Progenitor cell of endocrine pancreas (in vitro differentiated cells): ENCODE results near the gene ZNF536. TPM values are rescaled to one million over a fixed set of nuclear protein-coding genes. Genes with fewer than 3 reads are reported as not detected.

Experiments used
- DNase-seq: peaks from one replicate; pipeline ENCODE4 v3.0.0; 2021; ENCODE audit warnings: low spot score; ENCODE audit not compliant: unreplicated experiment
- H3K27ac Mint-ChIP-seq: 2 replicates; pipeline ENCODE4 v1.8.0; 2021; ENCODE audit warnings: mild to moderate bottlenecking, moderate library complexity, mixed read lengths
- H3K27me3 Mint-ChIP-seq: 2 replicates; pipeline ENCODE4 v1.8.0; 2021; ENCODE audit warnings: mixed read lengths
- H3K36me3 Mint-ChIP-seq: 2 replicates; pipeline ENCODE4 v1.8.0; 2022; ENCODE audit warnings: mixed read lengths; ENCODE audit not compliant: insufficient read depth
- H3K4me1 Mint-ChIP-seq: 2 replicates; pipeline ENCODE4 v1.8.0; 2021; ENCODE audit warnings: low read depth, mixed read lengths
- H3K4me3 Mint-ChIP-seq: 2 replicates; pipeline ENCODE4 v1.8.0; 2021; ENCODE audit warnings: low read depth, mild to moderate bottlenecking, moderate library complexity, mixed read lengths
- H3K9me3 Mint-ChIP-seq: 2 replicates; pipeline ENCODE4 v1.8.0; 2021; ENCODE audit warnings: low read depth, mixed read lengths
- CTCF ChIP-seq: fragments of 200-600 bp; sonication (generic); IDR thresholded peaks from one replicate; pipeline ENCODE4 v1.5.0; 2021; ENCODE audit warnings: antibody characterized with exemption, mild to moderate bottlenecking; ENCODE audit not compliant: unreplicated experiment
- total RNA-seq: library from RNA; stranded (reverse); gene quantifications from 2 replicates; pipeline ENCODE4 v1.2.1, GENCODE V29; 2021

ZNF536 gene
- total RNA-seq, 1 donor from 2014 or later, result 2.0 TPM

GRCh38 chr19:30333291-30334065 is 38.7 kb upstream of the ZNF536 start:
- H3K27ac Mint-ChIP-seq, result no peak overlapping the region
- no peaks in the 10 kb centered on the region for H3K4me1 Mint-ChIP-seq
- H3K36me3 Mint-ChIP-seq, result no peaks in the 10 kb centered on the region
- TF ChIP-seq CTCF, result no peak
- H3K4me3 Mint-ChIP-seq, result no peak overlapping the region
- H3K9me3 Mint-ChIP-seq, result no peaks in the 10 kb centered on the region
- peaks cover 11% of the 10 kb centered on the region for H3K27me3 Mint-ChIP-seq
- no peak for DNase-seq

GRCh38 chr19:30334841-30335240 is 37.3 kb upstream of the ZNF536 start:
- TF ChIP-seq CTCF, result no peak
- Mint-ChIP-seq H3K9me3 (no peaks in the 10 kb centered on the region), H3K36me3 (no peaks in the 10 kb centered on the region), H3K27ac (no peak overlapping the region), H3K27me3 (peaks cover 11% of the 10 kb centered on the region), H3K4me1 (no peaks in the 10 kb centered on the region), H3K4me3 (no peak overlapping the region)
- no peak for DNase-seq

- H3K9me3 Mint-ChIP-seq, result no peaks in the 10 kb centered on the region
- no peak for TF ChIP-seq CTCF
Measured at GRCh38 chr19:30335306-30335886, 36.8 kb upstream of the ZNF536 start.

GRCh38 chr19:30336290-30336689 is 35.9 kb upstream of the ZNF536 start:
- Mint-ChIP-seq H3K4me1 (no peaks in the 10 kb centered on the region), H3K27ac (no peak overlapping the region), H3K9me3 (no peaks in the 10 kb centered on the region), H3K27me3 (peaks cover 11% of the 10 kb centered on the region), H3K4me3 (no peak overlapping the region), H3K36me3 (no peaks in the 10 kb centered on the region)
- TF ChIP-seq CTCF, result no peak
- DNase-seq, result no peak

More at GRCh38 chr19:30335306-30335886, 36.8 kb upstream of the ZNF536 start:
- DNase-seq, result no peak
- peaks cover 11% of the 10 kb centered on the region for H3K27me3 Mint-ChIP-seq
- H3K4me3 Mint-ChIP-seq, result no peak overlapping the region
- H3K27ac Mint-ChIP-seq, result no peak overlapping the region
- no peaks in the 10 kb centered on the region for H3K36me3 Mint-ChIP-seq
- H3K4me1 Mint-ChIP-seq, result no peaks in the 10 kb centered on the region

GRCh38 chr19:30338041-30338456 is 34.1 kb upstream of the ZNF536 start:
- TF ChIP-seq CTCF, result no peak
- Mint-ChIP-seq H3K27me3 (no peaks in the 10 kb centered on the region), H3K4me1 (no peaks in the 10 kb centered on the region), H3K4me3 (no peak overlapping the region), H3K27ac (no peak overlapping the region), H3K9me3 (no peaks in the 10 kb centered on the region), H3K36me3 (no peaks in the 10 kb centered on the region)
- no peak for DNase-seq
